GM12872 (cell line): Measurements from ENCODE around the gene CLCNKA.

ENCODE experiments used
- CTCF ChIP-seq: IDR thresholded peaks from 3 replicates; pipeline ENCODE4 v1.5.1; 2011; ENCODE audit warnings: low read depth, mild to moderate bottlenecking, low read length, moderate library complexity; ENCODE audit not compliant: insufficient read depth

CLCNKA gene

GRCh38 chr1:16047791-16048475 lies 26.1 kb downstream of the CLCNKA start:
- TF ChIP-seq CTCF, result no peak

GRCh38 chr1:16048573-16049189 lies 26.8 kb downstream of the CLCNKA start:
- TF ChIP-seq CTCF, result no peak

GRCh38 chr1:16050328-16050727 lies 28.5 kb downstream of the CLCNKA start:
- TF ChIP-seq CTCF, result no peak

- TF ChIP-seq CTCF, result no peak
Measured at GRCh38 chr1:16051039-16051438, 29.2 kb downstream of the CLCNKA start.

- TF ChIP-seq CTCF, result no peak
Measured at GRCh38 chr1:16053781-16054502, 32.1 kb downstream of the CLCNKA start.

GRCh38 chr1:16054598-16055540 lies 33.0 kb downstream of the CLCNKA start:
- TF ChIP-seq CTCF, result no peak
